Subcutaneous preadipocyte (primary cell): ENCODE measurements around the gene CCDC137. TPM values are rescaled to one million over a fixed set of nuclear protein-coding genes. Genes with fewer than 3 reads are reported as not detected.

ENCODE experiments used
- small RNA-seq: library from RNA; depleted of rRNA; stranded (forward); fragments of <200 nt; gene quantifications from one replicate; pipeline ENCODE3, GENCODE V24; 2012
- total RNA-seq: library from RNA; depleted of rRNA; stranded (reverse); fragments of >200 nt; gene quantifications from 2 replicates; pipeline ENCODE4 v1.2.3, GENCODE V29; 2012

Gene CCDC137
- 5.9 and 13.9 TPM in 2 replicates for total RNA-seq

GRCh38 chr17:81666342-81667191 is at the start of gene CCDC137, which contains the start of gene OXLD1:
CCDC137 (plus strand) TSS chr17:81666737; CDS start chr17:81666767, 30 bp downstream.
OXLD1 (minus strand) TSS chr17:81666605; CDS start chr17:81666577, 28 bp downstream.

GRCh38 chr17:81636505-81637288 is 29.8 kb upstream of the CCDC137 start, which contains the start of the genes NPLOC4 and TSPAN10:
NPLOC4 (minus strand) TSS chr17:81637112; CDS start chr17:81636930, 182 bp downstream.
TSPAN10 (plus strand) TSS chr17:81637196; CDS start chr17:81642413, 5,217 bp downstream.

GRCh38 chr17:81656118-81656743 is 10.3 kb upstream of the CCDC137 start, which contains the start of gene PDE6G:
PDE6G (minus strand) TSS chr17:81656542; CDS start chr17:81653305, 3,237 bp downstream.

GRCh38 chr17:81683584-81684441 is 17.3 kb downstream of the CCDC137 start, which contains the start of the genes ARL16 and HGS:
ARL16 (minus strand) TSS chr17:81683797; CDS start chr17:81683753, 44 bp downstream.
HGS (plus strand) TSS chr17:81684011; CDS start chr17:81684067, 56 bp downstream.

GRCh38 chr17:81702934-81703746 is 36.6 kb downstream of the CCDC137 start, which contains the start of gene MRPL12:
MRPL12 (plus strand) TSS chr17:81703367; CDS start chr17:81703502, 135 bp downstream.

GRCh38 chr17:81711814-81712467 is 45.4 kb downstream of the CCDC137 start, which contains the start of gene SLC25A10:
SLC25A10 (plus strand) TSS chr17:81712284; CDS start chr17:81712427, 143 bp downstream.

Small RNA genes within 50 kb of the gene (small RNA-seq; reads per million reads assigned to genes)
- not detected for gene MIR6786

Other genes starting within 250 kb of the CCDC137 start
- 5,469 and 6,757 TPM in 2 replicates for gene ACTG1, start 153.9 kb upstream of the CCDC137 start, total RNA-seq
- 0.59 and 2.2 TPM in 2 replicates for gene FSCN2, start 138.4 kb upstream of the CCDC137 start, total RNA-seq
- gene FAAP100, start 114.4 kb upstream of the CCDC137 start, total RNA-seq, result 28.3 and 36.9 TPM in 2 replicates
- gene NPLOC4, start 29.6 kb upstream of the CCDC137 start, total RNA-seq, result 73.1 and 88.4 TPM in 2 replicates
- gene TSPAN10, start 29.5 kb upstream of the CCDC137 start, total RNA-seq, result 1.4 and 1.8 TPM in 2 replicates
- not detected in 2 replicates for gene PDE6G, start 10.2 kb upstream of the CCDC137 start, total RNA-seq
- gene OXLD1, start 132 bp upstream of the CCDC137 start, total RNA-seq, result 29.7 and 30.5 TPM in 2 replicates
- 19.1 and 26.8 TPM in 2 replicates for gene ARL16, start 17.1 kb downstream of the CCDC137 start, total RNA-seq
- 107 and 119 TPM in 2 replicates for gene HGS, start 17.3 kb downstream of the CCDC137 start, total RNA-seq
- gene MRPL12, start 36.6 kb downstream of the CCDC137 start, total RNA-seq, result 18.0 and 23.1 TPM in 2 replicates
- gene SLC25A10, start 45.5 kb downstream of the CCDC137 start, total RNA-seq, result 18.4 and 24.0 TPM in 2 replicates
- gene GCGR, start 137.4 kb downstream of the CCDC137 start, total RNA-seq, result not detected in 2 replicates
- gene MCRIP1, start 166.6 kb downstream of the CCDC137 start, total RNA-seq, result 63.1 and 87.8 TPM in 2 replicates
- gene PPP1R27, start 168.3 kb downstream of the CCDC137 start, total RNA-seq, result not detected in 2 replicates
- gene P4HB, start 193.8 kb downstream of the CCDC137 start, total RNA-seq, result 794 and 796 TPM in 2 replicates
- gene ARHGDIA, start 204.6 kb downstream of the CCDC137 start, total RNA-seq, result 158 and 179 TPM in 2 replicates
- 145 and 149 TPM in 2 replicates for gene ALYREF, start 224.8 kb downstream of the CCDC137 start, total RNA-seq
- gene ANAPC11, start 225.0 kb downstream of the CCDC137 start, total RNA-seq, result 110 and 193 TPM in 2 replicates
- under 0.01 TPM in 2 replicates for gene NPB, start 235.5 kb downstream of the CCDC137 start, total RNA-seq
- 51.1 and 75.5 TPM in 2 replicates for gene PCYT2, start 244.7 kb downstream of the CCDC137 start, total RNA-seq